Measurements from ENCODE around the gene USP32.

DNA sequence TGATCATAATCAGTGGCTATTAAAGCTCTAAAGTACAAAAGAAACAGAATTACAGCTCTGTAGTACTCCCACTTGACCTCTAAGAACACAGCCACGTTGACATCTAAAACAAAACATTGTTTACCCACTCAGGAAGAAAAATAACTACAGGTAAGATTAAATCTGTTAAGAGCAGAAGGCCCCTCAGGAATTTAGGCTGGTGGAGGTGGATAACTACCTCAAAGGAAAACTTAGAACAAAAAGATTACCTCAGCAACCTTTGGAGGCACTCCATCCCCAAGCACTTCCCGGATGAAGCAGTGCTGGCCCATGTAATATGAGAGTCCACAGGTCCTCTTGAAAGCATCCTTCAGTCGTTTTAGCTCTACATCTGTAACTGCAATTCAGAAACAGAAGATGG, 46.7 kb downstream of the USP32 start:
- TF ChIP-seq SP1 (IDR thresholded peaks at IDR 0.05; ENCODE audit: low read depth, low read length) (no peak), SIN3A (conservative IDR thresholded peaks at IDR 0.05 in 1 of 2, IDR thresholded peaks at IDR 0.05 in 1 of 2; ENCODE audit: low read depth in 1 of 2, low read length in 2 of 2) (no peak), RFX5 (IDR thresholded peaks at IDR 0.05; ENCODE audit: borderline replicate concordance, low read depth, low read length) (no peak), POLR2A (IDR thresholded peaks at IDR 0.05; ENCODE audit: control extremely low read depth in 1 of 2, low read depth in 2 of 2, low read length in 2 of 2) (no peak), EZH2 (IDR thresholded peaks at IDR 0.05; ENCODE audit: low read depth, low read length, severe bottlenecking) (no peak), YY1 (IDR thresholded peaks at IDR 0.05; ENCODE audit: low read depth, low read length) (no peak), SP4 (IDR thresholded peaks at IDR 0.05; ENCODE audit: low read length) (no peak), POLR2AphosphoS5 (IDR thresholded peaks at IDR 0.05; ENCODE audit: low read depth, low read length) (no peak), SAP30 (IDR thresholded peaks at IDR 0.05; ENCODE audit: insufficient read depth, insufficient replicate concordance, low read length) (no peak), TAF1 (IDR thresholded peaks at IDR 0.05; ENCODE audit: low read depth, low read length) (no peak), RAD21 (IDR thresholded peaks at IDR 0.05 in 1 of 2, conservative IDR thresholded peaks at IDR 0.05 in 1 of 2; ENCODE audit: low read depth in 2 of 2, low read length in 2 of 2) (no peak), ZNF274 (IDR thresholded peaks at IDR 0.05; ENCODE audit: borderline replicate concordance, extremely low read depth, low read length) (no peak)
- TF ChIP-seq, protein P1, sequence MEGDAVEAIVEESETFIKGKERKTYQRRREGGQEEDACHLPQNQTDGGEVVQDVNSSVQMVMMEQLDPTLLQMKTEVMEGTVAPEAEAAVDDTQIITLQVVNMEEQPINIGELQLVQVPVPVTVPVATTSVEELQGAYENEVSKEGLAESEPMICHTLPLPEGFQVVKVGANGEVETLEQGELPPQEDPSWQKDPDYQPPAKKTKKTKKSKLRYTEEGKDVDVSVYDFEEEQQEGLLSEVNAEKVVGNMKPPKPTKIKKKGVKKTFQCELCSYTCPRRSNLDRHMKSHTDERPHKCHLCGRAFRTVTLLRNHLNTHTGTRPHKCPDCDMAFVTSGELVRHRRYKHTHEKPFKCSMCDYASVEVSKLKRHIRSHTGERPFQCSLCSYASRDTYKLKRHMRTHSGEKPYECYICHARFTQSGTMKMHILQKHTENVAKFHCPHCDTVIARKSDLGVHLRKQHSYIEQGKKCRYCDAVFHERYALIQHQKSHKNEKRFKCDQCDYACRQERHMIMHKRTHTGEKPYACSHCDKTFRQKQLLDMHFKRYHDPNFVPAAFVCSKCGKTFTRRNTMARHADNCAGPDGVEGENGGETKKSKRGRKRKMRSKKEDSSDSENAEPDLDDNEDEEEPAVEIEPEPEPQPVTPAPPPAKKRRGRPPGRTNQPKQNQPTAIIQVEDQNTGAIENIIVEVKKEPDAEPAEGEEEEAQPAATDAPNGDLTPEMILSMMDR (IDR thresholded peaks at IDR 0.05; ENCODE audit: control extremely low read depth in 1 of 3, insufficient read depth in 1 of 3, low read depth in 1 of 3, low read length in 3 of 3) = no peak
- TF ChIP-seq, protein P2, sequence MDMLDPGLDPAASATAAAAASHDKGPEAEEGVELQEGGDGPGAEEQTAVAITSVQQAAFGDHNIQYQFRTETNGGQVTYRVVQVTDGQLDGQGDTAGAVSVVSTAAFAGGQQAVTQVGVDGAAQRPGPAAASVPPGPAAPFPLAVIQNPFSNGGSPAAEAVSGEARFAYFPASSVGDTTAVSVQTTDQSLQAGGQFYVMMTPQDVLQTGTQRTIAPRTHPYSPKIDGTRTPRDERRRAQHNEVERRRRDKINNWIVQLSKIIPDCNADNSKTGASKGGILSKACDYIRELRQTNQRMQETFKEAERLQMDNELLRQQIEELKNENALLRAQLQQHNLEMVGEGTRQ (IDR thresholded peaks at IDR 0.05; ENCODE audit: low read length) = no peak
